Suprapubic skin (tissue), 4 donors: ENCODE measurements around the gene DGKB. TPM values are rescaled to one million over a fixed set of nuclear protein-coding genes. Genes with fewer than 3 reads are reported as not detected.

Experiments
- DNase-seq, 2 donors: peaks; one replicate each; pipeline ENCODE4 v3.0.0-alpha.2; 2019; ENCODE audit warnings: low spot score in 2 of 2
- H3K27ac ChIP-seq: fragments of 200-600 bp; sonication (generic); one replicate; pipeline ENCODE4 v1.5.1; 2019
- H3K27me3 ChIP-seq: fragments of 200-600 bp; sonication (generic); one replicate; pipeline ENCODE4 v1.5.1; 2019
- H3K36me3 ChIP-seq: fragments of 200-600 bp; sonication (generic); one replicate; pipeline ENCODE4 v1.5.1; 2019
- H3K4me1 ChIP-seq: fragments of 200-600 bp; sonication (generic); one replicate; pipeline ENCODE4 v1.5.1; 2019
- H3K4me3 ChIP-seq: fragments of 200-600 bp; sonication (generic); one replicate; pipeline ENCODE4 v1.5.1; 2019; ENCODE audit warnings: mild to moderate bottlenecking
- H3K9me3 ChIP-seq: fragments of 200-600 bp; sonication (generic); one replicate; pipeline ENCODE4 v1.5.1; 2019
- EP300 ChIP-seq: sonication (generic); formaldehyde crosslinking; IDR thresholded peaks from one replicate; pipeline ENCODE4 v1.6.1; 2017; ENCODE audit warnings: antibody characterized with exemption
- POLR2A ChIP-seq, 2 donors: fragments of 450-650 bp; IDR thresholded peaks; one replicate each; pipeline ENCODE4 v1.6.1; 2017; ENCODE audit warnings: antibody characterized with exemption in 2 of 2, mild to moderate bottlenecking in 2 of 2, moderate library complexity in 2 of 2
- POLR2AphosphoS5 ChIP-seq, 3 donors: sonication (generic); formaldehyde crosslinking; IDR thresholded peaks; one replicate each; pipeline ENCODE4 v1.6.1; 2017; ENCODE audit warnings: antibody characterized with exemption in 3 of 3
- WGBS: methylation state at CpG from one replicate; pipeline ENCODE4 v1.1.5; 2018; 5-methylcytosine and 5-hydroxymethylcytosine counted together
- total RNA-seq, 4 donors: library from RNA; depleted of rRNA; stranded (reverse); fragments of >200 nt; gene quantifications; one replicate each; pipeline ENCODE4 v1.1.0, GENCODE V29; 2016
- TF ChIP-seq, protein P1 (sequence below), 2 donors: fragments of 200-600 bp in 1 of 2; fragments of 450-650 bp in 1 of 2; sonication (generic) in 1 of 2; IDR thresholded peaks; one replicate each; pipeline ENCODE4 v1.5.1; 2016 to 2019; ENCODE audit warnings: antibody characterized with exemption in 2 of 2, mild to moderate bottlenecking in 1 of 2, moderate library complexity in 1 of 2

Gene DGKB
- total RNA-seq, 4 donors from 2014 or later = 0.17 to 0.30 TPM; not detected in 2

DNA sequence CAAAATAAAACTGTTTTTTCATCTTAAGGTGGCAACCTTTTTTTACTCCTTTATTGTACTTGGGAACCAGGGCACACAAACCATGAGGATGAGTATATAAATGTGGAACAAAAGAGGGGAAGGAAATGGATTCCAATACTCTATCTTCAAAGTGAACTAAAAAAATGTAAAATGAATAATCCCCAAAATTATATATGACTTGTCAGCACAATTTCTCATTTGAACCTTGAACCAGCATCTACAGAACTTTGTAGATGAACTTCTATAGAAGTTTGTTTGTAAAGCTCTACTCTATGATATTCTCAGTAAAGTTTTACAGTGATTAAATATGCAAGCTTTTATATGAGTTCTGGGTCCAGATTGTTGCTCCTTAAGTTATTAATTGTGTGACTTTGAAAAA lies 694.8 kb downstream of the DGKB start:
- DNase-seq = no peak
- TF ChIP-seq, protein P1, sequence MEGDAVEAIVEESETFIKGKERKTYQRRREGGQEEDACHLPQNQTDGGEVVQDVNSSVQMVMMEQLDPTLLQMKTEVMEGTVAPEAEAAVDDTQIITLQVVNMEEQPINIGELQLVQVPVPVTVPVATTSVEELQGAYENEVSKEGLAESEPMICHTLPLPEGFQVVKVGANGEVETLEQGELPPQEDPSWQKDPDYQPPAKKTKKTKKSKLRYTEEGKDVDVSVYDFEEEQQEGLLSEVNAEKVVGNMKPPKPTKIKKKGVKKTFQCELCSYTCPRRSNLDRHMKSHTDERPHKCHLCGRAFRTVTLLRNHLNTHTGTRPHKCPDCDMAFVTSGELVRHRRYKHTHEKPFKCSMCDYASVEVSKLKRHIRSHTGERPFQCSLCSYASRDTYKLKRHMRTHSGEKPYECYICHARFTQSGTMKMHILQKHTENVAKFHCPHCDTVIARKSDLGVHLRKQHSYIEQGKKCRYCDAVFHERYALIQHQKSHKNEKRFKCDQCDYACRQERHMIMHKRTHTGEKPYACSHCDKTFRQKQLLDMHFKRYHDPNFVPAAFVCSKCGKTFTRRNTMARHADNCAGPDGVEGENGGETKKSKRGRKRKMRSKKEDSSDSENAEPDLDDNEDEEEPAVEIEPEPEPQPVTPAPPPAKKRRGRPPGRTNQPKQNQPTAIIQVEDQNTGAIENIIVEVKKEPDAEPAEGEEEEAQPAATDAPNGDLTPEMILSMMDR (IDR thresholded peaks at IDR 0.05) = no peak
- no peak for TF ChIP-seq EP300
- no peak for TF ChIP-seq POLR2AphosphoS5 (IDR thresholded peaks at IDR 0.05)
- TF ChIP-seq POLR2A (IDR thresholded peaks at IDR 0.05) = no peak
- Histone ChIP-seq H3K4me1 (no peaks in the 10 kb centered on the region), H3K36me3 (no peaks in the 10 kb centered on the region), H3K27ac (no peak overlapping the region), H3K9me3 (no peaks in the 10 kb centered on the region), H3K27me3 (no peaks in the 10 kb centered on the region), H3K4me3 (no peak overlapping the region)

DNA sequence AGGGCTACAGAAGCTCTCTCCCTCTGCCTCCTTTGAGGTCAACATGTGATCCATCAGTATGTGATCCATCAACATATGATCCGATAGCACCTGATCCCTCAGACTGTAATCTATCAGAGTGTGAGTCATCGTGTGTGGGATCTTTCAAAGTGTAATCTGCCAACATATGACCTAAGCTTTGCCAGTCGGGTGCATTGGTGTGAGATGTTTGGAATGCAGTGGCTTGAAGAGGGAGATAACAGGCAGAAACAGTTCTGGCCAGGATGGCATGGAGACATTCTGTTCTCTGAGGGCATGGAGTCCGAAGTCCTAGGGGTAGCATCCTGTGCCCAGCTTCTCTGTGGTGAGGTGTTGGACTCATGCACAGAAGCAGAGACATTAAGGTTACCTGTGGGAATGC lies 695.4 kb downstream of the DGKB start:
- 57% methylated on average over 4 of the region's 4 CpGs for WGBS
- Histone ChIP-seq H3K27me3 (no peaks in the 10 kb centered on the region), H3K4me3 (no peak overlapping the region), H3K36me3 (no peaks in the 10 kb centered on the region), H3K4me1 (no peaks in the 10 kb centered on the region), H3K27ac (no peak overlapping the region), H3K9me3 (no peaks in the 10 kb centered on the region)
- TF ChIP-seq POLR2A (IDR thresholded peaks at IDR 0.05) (no peak), EP300 (no peak), POLR2AphosphoS5 (IDR thresholded peaks at IDR 0.05) (no peak)
- TF ChIP-seq, protein P1 (IDR thresholded peaks at IDR 0.05) = no peak
- DNase-seq = no peak

DNA sequence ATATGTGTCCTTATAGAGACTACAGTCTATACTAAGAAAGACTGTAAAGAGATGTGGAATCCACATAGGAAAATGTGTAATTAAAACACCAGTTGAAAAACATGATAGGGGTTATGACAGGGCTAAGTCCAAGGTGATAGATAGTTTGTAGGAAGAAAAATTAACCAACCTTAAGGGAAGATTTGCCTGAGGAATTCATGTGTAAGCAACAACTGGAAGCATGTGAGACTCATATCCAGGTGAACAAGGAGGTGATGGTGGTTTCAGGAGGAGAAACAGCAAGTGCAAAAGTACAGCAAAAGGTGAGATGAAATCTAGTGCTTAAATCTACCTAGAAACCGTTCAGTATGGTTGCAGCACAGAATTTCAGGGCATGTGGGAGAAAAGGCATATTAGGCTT lies 696.4 kb downstream of the DGKB start:
- no peak overlapping the region for H3K4me3 ChIP-seq
- H3K27me3 ChIP-seq = no peaks in the 10 kb centered on the region
- no peak overlapping the region for H3K27ac ChIP-seq
- no peak for DNase-seq
- no peaks in the 10 kb centered on the region for H3K9me3 ChIP-seq
- TF ChIP-seq, protein P1 (IDR thresholded peaks at IDR 0.05) = no peak
- no peak for TF ChIP-seq POLR2A (IDR thresholded peaks at IDR 0.05)
- no peak for TF ChIP-seq POLR2AphosphoS5 (IDR thresholded peaks at IDR 0.05)
- no peak for TF ChIP-seq EP300
- H3K4me1 ChIP-seq = no peaks in the 10 kb centered on the region
- WGBS = 60% methylated on average over 1 of the region's 1 CpG
- H3K36me3 ChIP-seq = no peaks in the 10 kb centered on the region

DNA sequence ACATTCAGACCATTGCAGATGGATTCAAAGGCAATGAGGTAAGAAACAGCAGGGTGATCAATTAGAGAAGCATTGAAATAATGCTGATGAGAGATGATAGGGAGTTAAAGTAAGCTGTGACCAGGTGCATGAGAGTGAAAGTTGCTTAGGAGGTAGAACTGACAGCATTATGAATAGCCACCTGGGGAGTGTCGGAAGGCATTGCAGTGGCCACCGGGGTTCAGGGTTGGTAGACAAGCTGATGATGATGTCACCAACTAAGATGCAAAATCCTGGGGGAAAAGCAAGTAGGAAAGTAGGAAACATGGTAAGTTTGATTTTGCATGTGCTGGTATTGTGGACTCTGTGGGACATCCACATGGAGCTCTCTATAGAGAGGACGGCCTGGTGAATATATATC lies 701.2 kb downstream of the DGKB start:
- H3K27ac ChIP-seq = no peak overlapping the region
- no peaks in the 10 kb centered on the region for H3K4me1 ChIP-seq
- H3K4me3 ChIP-seq = no peak overlapping the region
- H3K27me3 ChIP-seq = no peaks in the 10 kb centered on the region
- no peaks in the 10 kb centered on the region for H3K36me3 ChIP-seq
- TF ChIP-seq POLR2A (IDR thresholded peaks at IDR 0.05) = no peak
- no peak for TF ChIP-seq EP300
- TF ChIP-seq, protein P1 (IDR thresholded peaks at IDR 0.05) = no peak
- no peak for TF ChIP-seq POLR2AphosphoS5 (IDR thresholded peaks at IDR 0.05)
- DNase-seq = no peak
- no peaks in the 10 kb centered on the region for H3K9me3 ChIP-seq
- 88% methylated on average over 3 of the region's 3 CpGs for WGBS

DNA sequence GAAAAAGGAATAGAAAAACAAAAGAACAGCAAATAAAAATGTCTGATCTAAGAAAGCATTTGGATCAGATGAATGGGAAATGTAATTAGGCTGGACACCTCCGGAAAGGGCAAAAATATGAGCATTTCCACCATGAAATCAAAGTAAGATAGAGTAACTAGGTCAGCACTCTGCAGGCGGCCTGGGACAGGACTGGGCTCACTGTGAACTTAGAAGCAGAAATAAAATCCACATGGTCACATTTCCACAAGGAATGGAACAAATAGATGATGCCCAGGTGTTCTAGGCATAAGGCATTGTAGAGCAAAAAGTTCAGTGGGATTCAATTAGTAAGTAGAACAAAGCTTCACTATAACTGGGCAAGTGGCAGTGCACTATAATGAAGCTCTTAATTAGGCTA lies 703.2 kb downstream of the DGKB start:
- no peak for DNase-seq

More for the DNA sequence above, 703.2 kb downstream of the DGKB start:
- no peak overlapping the region for H3K27ac ChIP-seq
- H3K9me3 ChIP-seq = no peaks in the 10 kb centered on the region
- H3K36me3 ChIP-seq = no peaks in the 10 kb centered on the region
- TF ChIP-seq POLR2AphosphoS5 (IDR thresholded peaks at IDR 0.05) (no peak), POLR2A (IDR thresholded peaks at IDR 0.05) (no peak), EP300 (no peak)
- TF ChIP-seq, protein P1 (IDR thresholded peaks at IDR 0.05) = no peak
- no peaks in the 10 kb centered on the region for H3K4me1 ChIP-seq
- no peaks in the 10 kb centered on the region for H3K27me3 ChIP-seq
- H3K4me3 ChIP-seq = no peak overlapping the region
- WGBS = 84% methylated on average over 2 of the region's 2 CpGs
